Neutrophil (primary cell): ENCODE measurements around the gene SCN9A.
"Not testable (repeated sequence)": the region's sequence is repeated elsewhere in the genome, so short reads cannot be mapped to it uniquely, and the experiment has no call there.

ENCODE experiments used
- H3K27ac ChIP-seq: fragments of 200-600 bp; sonication (generic); 2 replicates; pipeline ENCODE4 v1.5.1; 2016; ENCODE audit warnings: mild to moderate bottlenecking, moderate library complexity
- H3K27me3 ChIP-seq: fragments of 200-600 bp; sonication (generic); 2 replicates; pipeline ENCODE4 v1.6.0; 2016; ENCODE audit warnings: mild to moderate bottlenecking
- H3K36me3 ChIP-seq: fragments of 200-600 bp; sonication (generic); 2 replicates; pipeline ENCODE4 v1.5.1; 2017
- H3K4me1 ChIP-seq, 2 experiments: fragments of 200-600 bp in 1 of 2; sonication (generic) in 1 of 2; 1 replicate in 1 of 2; 2 replicates in 1 of 2; pipeline versions ENCODE4 v1.5.1 to v1.6.1; 2013 to 2016; ENCODE audit warnings: low read depth in 1 of 2, low read length in 1 of 2, mild to moderate bottlenecking in 1 of 2, moderate library complexity in 1 of 2; ENCODE audit not compliant: control insufficient read depth in 1 of 2, insufficient read depth in 1 of 2
- H3K4me3 ChIP-seq, 2 experiments: fragments of 200-600 bp in 1 of 2; sonication (generic) in 1 of 2; 1 replicate in 1 of 2; 2 replicates in 1 of 2; pipeline ENCODE4 v1.5.1; 2013 to 2016; ENCODE audit warnings: low read depth in 1 of 2, low read length in 1 of 2, mild to moderate bottlenecking in 1 of 2, moderate library complexity in 1 of 2
- H3K9me3 ChIP-seq: fragments of 200-600 bp; sonication (generic); 2 replicates; pipeline ENCODE4 v1.5.1; 2016
- CTCF ChIP-seq: fragments of 200-600 bp; sonication (generic); IDR thresholded peaks from 2 replicates; pipeline ENCODE4 v1.5.1; 2016; ENCODE audit warnings: antibody characterized with exemption

The SCN9A gene

GRCh38 chr2:166230724-166231070 is 145.0 kb downstream of the SCN9A start:
- no peak for TF ChIP-seq CTCF
- Histone ChIP-seq H3K27ac (no peak overlapping the region), H3K4me1 (no peaks in the 10 kb centered on the region), H3K4me3 (no peak overlapping the region), H3K36me3 (peaks cover 5% of the 10 kb centered on the region), H3K9me3 (no peaks in the 10 kb centered on the region), H3K27me3 (no peaks in the 10 kb centered on the region)

DNA sequence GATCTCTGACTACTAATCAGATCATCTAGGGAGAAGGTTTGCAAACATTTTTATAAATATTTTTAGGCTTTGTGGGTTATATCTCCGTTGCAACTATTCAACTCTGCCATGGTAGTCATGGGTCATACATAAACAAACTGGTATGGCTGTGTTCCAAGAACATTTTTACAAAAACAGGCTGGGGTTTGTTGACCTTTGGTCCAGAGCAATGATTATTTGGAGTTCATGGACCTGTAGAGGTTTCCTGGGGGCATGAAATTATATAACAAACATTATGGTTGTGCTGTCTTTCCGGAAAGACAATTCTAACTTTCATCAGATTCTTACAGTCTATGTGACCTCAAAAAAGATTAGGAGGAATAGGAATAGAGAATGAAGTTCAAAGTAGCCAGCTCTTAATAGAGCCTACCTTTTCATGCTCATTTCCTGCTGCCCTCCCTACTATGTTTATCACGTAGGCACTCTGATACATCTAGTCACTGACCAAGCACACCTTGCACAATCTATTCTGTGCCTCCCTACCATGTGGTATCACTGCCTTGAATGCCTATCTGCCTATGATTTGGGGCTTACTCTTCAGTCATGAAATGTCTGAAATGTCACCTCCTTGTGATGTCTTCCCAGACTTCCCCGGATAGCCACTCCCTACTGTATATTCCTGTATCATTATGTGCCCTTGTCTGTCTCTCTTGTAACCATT is 145.6 kb downstream of the SCN9A start:
- H3K4me3 ChIP-seq, result no peak overlapping the region
- no peaks in the 10 kb centered on the region for H3K27me3 ChIP-seq
- no peak overlapping the region for H3K27ac ChIP-seq
- no peaks in the 10 kb centered on the region for H3K9me3 ChIP-seq
- H3K4me1 ChIP-seq, result no peaks in the 10 kb centered on the region
- no peak for TF ChIP-seq CTCF
- H3K36me3 ChIP-seq, result peaks cover 5% of the 10 kb centered on the region

- Histone ChIP-seq H3K4me1 (no peaks in the 10 kb centered on the region), H3K27me3 (no peaks in the 10 kb centered on the region), H3K27ac (no peak overlapping the region), H3K9me3 (no peaks in the 10 kb centered on the region), H3K36me3 (peaks cover 5% of the 10 kb centered on the region), H3K4me3 (no peak overlapping the region)
- no peak for TF ChIP-seq CTCF
Observed at GRCh38 chr2:166229678-166230023, 146.1 kb downstream of the SCN9A start.

DNA sequence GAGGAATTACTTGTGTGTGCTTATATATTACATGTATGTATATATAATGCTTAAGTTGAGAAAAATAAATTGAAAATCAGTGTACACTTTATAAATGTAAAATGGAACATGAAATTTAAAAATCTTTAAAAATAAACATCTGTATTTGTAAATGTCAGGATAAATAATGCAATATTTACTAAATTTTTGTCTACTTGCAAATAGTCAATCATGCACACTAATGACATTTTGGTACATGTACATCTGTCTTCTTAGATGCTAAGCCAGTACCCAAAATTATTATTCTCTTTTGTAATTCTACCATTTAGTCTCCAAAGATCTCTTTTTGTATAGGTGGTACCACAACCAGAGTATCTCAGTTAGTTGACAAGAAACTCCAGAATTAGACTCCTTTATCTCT is 151.5 kb downstream of the SCN9A start:
- H3K27me3 ChIP-seq, result no peaks in the 10 kb centered on the region
- peaks cover 5% of the 10 kb centered on the region for H3K36me3 ChIP-seq
- H3K4me3 ChIP-seq, result no peak overlapping the region
- H3K27ac ChIP-seq, result no peak overlapping the region
- no peak for TF ChIP-seq CTCF
- no peaks in the 10 kb centered on the region for H3K9me3 ChIP-seq
- no peaks in the 10 kb centered on the region for H3K4me1 ChIP-seq

- H3K27ac ChIP-seq, result no peak overlapping the region
- no peaks in the 10 kb centered on the region for H3K9me3 ChIP-seq
- H3K4me3 ChIP-seq, result no peak overlapping the region
- H3K4me1 ChIP-seq, result no peaks in the 10 kb centered on the region
- no peaks in the 10 kb centered on the region for H3K27me3 ChIP-seq
- no peak for TF ChIP-seq CTCF
- peaks cover under 1% of the 10 kb centered on the region for H3K36me3 ChIP-seq
Observed at GRCh38 chr2:166223298-166223697, 152.4 kb downstream of the SCN9A start.

GRCh38 chr2:166211079-166211478 is 164.7 kb downstream of the SCN9A start:
- Histone ChIP-seq H3K4me1 (no peaks in the 10 kb centered on the region), H3K36me3 (no peaks in the 10 kb centered on the region), H3K27ac (no peak overlapping the region), H3K27me3 (no peaks in the 10 kb centered on the region), H3K4me3 (no peak overlapping the region), H3K9me3 (no peaks in the 10 kb centered on the region)
- no peak for TF ChIP-seq CTCF

DNA sequence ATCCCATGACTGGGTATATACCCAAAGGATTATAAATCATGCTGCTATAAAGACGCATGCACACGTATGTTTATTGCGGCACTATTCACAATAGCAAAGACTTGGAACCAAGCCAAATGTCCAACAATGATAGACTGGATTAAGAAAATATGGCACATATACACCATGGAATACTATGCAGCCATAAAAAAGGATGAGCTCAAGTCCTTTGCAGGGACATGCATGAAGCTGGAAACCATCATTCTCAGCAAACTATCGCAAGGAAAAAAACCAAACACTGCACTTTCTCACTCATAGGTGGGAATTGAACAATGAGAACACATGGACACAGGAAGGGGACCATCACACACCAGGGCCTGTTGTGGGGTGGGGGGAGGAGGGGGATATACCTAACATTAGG is 165.8 kb downstream of the SCN9A start:
- H3K4me1 ChIP-seq, H3K4me3 ChIP-seq, H3K27ac ChIP-seq, H3K9me3 ChIP-seq, H3K27me3 ChIP-seq, H3K36me3 ChIP-seq: not testable (repeated sequence)

DNA sequence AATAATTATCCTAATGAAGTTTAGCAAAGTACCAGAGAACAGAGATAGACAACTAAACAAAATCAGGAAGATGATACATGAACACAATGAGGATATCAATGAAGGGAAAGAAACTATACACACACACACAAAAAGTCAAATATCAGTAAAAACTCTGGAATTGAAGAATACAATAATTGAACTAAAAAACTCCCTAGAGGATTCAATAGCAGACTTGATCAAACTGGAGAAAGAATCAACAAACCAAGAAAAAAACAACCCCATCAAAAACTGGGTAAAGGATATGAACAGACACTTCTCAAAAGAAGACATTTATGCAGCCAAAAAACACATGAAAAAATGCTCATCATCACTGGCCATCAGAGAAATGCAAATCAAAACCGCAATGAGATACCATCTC is 166.4 kb downstream of the SCN9A start:
- not testable (repeated sequence) for H3K36me3 ChIP-seq, H3K9me3 ChIP-seq, H3K27me3 ChIP-seq, H3K27ac ChIP-seq, H3K4me3 ChIP-seq, H3K4me1 ChIP-seq
